ENCODE results near the gene PPT1. TPM values are rescaled to one million over a fixed set of nuclear protein-coding genes. Genes with fewer than 3 reads are reported as not detected.

Gene PPT1
- total and polyA plus RNA-seq, 2 of the 8 experiments (the other 6 are each of a cell fraction or from before 2014, with no cell fraction given) = 77.1 to 150 TPM

DNA sequence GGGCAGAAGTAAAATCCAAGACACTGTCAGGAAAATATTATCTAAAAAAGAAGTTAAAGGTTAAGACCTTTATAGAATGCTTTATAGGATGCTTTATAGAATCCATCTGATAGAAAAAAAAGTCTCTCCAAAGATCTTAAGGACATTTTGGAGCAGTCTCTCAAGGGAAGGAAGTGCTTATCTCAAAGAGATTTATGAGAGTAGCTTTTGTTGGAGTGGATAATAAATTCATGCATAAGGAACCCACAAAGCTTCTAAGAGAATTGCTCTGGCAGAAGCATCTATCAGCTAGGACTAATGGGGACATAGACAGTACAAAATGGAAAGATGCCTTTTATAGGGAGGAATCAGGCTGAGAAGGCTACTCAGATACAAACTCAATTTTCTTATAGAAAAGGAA, 69.4 kb downstream of the PPT1 start:
- no peak overlapping the region for H2BK120ac ChIP-seq (replicated peaks; ENCODE audit: low read depth, low read length)
- no peak overlapping the region for H3K4me2 ChIP-seq (ENCODE audit: insufficient read depth in 1 of 2, low read depth in 2 of 2, low read length in 2 of 2)
- H3K79me2 ChIP-seq (ENCODE audit: control insufficient read depth in 1 of 2, insufficient read depth in 2 of 2, low read length in 2 of 2) = no peaks in the 10 kb centered on the region
- H3K23ac ChIP-seq (ENCODE audit: insufficient read length) = no peak overlapping the region
- H2BK12ac ChIP-seq (ENCODE audit: low read depth, low read length) = no peak overlapping the region
- H3K79me1 ChIP-seq (ENCODE audit: low read depth, low read length) = no peaks in the 10 kb centered on the region
- ChIA-PET CTCF (ENCODE audit: partially characterized antibody) (interaction anchor here (0.6 to 9.1 kb wide), 3 partner anchors 9 to 106 kb away, joined by 3 to 134 read pairs (median 6); no protein-coding TSS in a partner anchor), POLR2A (ENCODE audit: partially characterized antibody) (interaction anchor here (1.5 kb wide), 1 partner anchor 13 kb away, joined by 6 read pairs; the partner anchor contains the start of gene CAP1)
- no peak overlapping the region for H2BK20ac ChIP-seq (ENCODE audit: low read length)
- DNase-seq (ENCODE audit: low read depth in 1 of 2, low spot score in 2 of 2) = no peak
- no peaks in the 10 kb centered on the region for H4K20me1 ChIP-seq (replicated peaks in 1 of 2; ENCODE audit: control insufficient read depth in 1 of 2, insufficient read depth in 2 of 2, low read length in 2 of 2)
- H2BK5ac ChIP-seq (ENCODE audit: low read depth, low read length) = no peak overlapping the region
- H2BK15ac ChIP-seq (ENCODE audit: low read length) = no peak overlapping the region
- H2AK5ac ChIP-seq (ENCODE audit: low read depth, low read length) = no peak overlapping the region
- H3K9ac ChIP-seq (replicated peaks in 1 of 4; ENCODE audit: extremely low read depth in 1 of 4, low read depth in 3 of 4, low read length in 3 of 4) = no peak overlapping the region
- H4K91ac ChIP-seq (replicated peaks; ENCODE audit: insufficient read length, low read length) = no peak overlapping the region
- H4K8ac ChIP-seq (ENCODE audit: extremely low read depth, insufficient read depth, low read length) = no peak overlapping the region
- H3K27me3 ChIP-seq (replicated peaks in 1 of 4; ENCODE audit: control insufficient read depth in 3 of 4, extremely low read depth in 1 of 4, insufficient read depth in 3 of 4, low read length in 3 of 4) = peaks cover 0 to 2% (median 0%) of the 10 kb centered on the region in 4 experiments; a peak in 1 of 7 replicates
- H3K4me1 ChIP-seq (replicated peaks in 1 of 4; ENCODE audit: control insufficient read depth in 3 of 4, insufficient read depth in 4 of 4, low read length in 3 of 4) = no peaks in the 10 kb centered on the region
- no peaks in the 10 kb centered on the region for H3K36me3 ChIP-seq (ENCODE audit: control insufficient read depth in 2 of 4, insufficient read depth in 4 of 4, low read length in 3 of 4)
- H4K5ac ChIP-seq (ENCODE audit: insufficient read length, low read depth, low read length) = no peak overlapping the region
- H3K27ac ChIP-seq (ENCODE audit: low read depth, low read length) = no peak overlapping the region
- H3K14ac ChIP-seq (ENCODE audit: insufficient read length) = no peak overlapping the region
- no peak for FAIRE-seq
- H3K9me3 ChIP-seq (ENCODE audit: insufficient read depth in 2 of 2, low read depth in 1 of 2, low read length in 1 of 2) = no peaks in the 10 kb centered on the region
- H3K4me3 ChIP-seq (ENCODE audit: extremely low read depth in 1 of 4, insufficient read depth in 2 of 4, low read depth in 3 of 4, low read length in 4 of 4) = no peak overlapping the region
- H3K23me2 ChIP-seq (ENCODE audit: low read depth, low read length) = 0 out of 2 replicates have a peak, but pooled peaks cover 2% of the 10 kb centered on the region
- H3K4ac ChIP-seq (replicated peaks; ENCODE audit: insufficient read length, low read depth, low read length) = no peak overlapping the region
- H3K56ac ChIP-seq (replicated peaks; ENCODE audit: insufficient read length, low read depth, low read length) = no peak overlapping the region
- no peak overlapping the region for H2AFZ ChIP-seq (ENCODE audit: low read length)
- no peak overlapping the region for H3K18ac ChIP-seq (ENCODE audit: extremely low read depth, low read length)
- no peak for TF ChIP-seq RBBP5 (IDR thresholded peaks at IDR 0.05; ENCODE audit: borderline replicate concordance, low read depth, low read length)
- TF ChIP-seq, protein P1, sequence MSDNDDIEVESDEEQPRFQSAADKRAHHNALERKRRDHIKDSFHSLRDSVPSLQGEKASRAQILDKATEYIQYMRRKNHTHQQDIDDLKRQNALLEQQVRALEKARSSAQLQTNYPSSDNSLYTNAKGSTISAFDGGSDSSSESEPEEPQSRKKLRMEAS (IDR thresholded peaks at IDR 0.05) = no peak
- TF ChIP-seq PHF8 (conservative IDR thresholded peaks at IDR 0.05; ENCODE audit: low read depth, low read length) = no peak
- TF ChIP-seq MAFK (IDR thresholded peaks at IDR 0.05; ENCODE audit: low read depth, low read length) = no peak
- TF ChIP-seq, protein P2, sequence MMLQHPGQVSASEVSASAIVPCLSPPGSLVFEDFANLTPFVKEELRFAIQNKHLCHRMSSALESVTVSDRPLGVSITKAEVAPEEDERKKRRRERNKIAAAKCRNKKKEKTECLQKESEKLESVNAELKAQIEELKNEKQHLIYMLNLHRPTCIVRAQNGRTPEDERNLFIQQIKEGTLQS (IDR thresholded peaks at IDR 0.05; ENCODE audit: insufficient read depth, low read depth, low read length) = no peak
- TF ChIP-seq POU5F1 (IDR thresholded peaks at IDR 0.05; ENCODE audit: low read depth, low read length) = no peak
- TF ChIP-seq RNF2 (IDR thresholded peaks at IDR 0.05; ENCODE audit: borderline replicate concordance, low read depth, low read length, missing control alignments, poor library complexity, severe bottlenecking) = no peak
- TF ChIP-seq CHD2 (IDR thresholded peaks at IDR 0.05; ENCODE audit: low read length) = no peak
- no peak for TF ChIP-seq JUN (IDR thresholded peaks at IDR 0.05; ENCODE audit: low read depth, low read length)
- no peak for TF ChIP-seq SP2 (IDR thresholded peaks at IDR 0.05; ENCODE audit: low read length)
- no peak for TF ChIP-seq POLR2AphosphoS5 (IDR thresholded peaks at IDR 0.05; ENCODE audit: low read depth, low read length)
- TF ChIP-seq, protein P3, sequence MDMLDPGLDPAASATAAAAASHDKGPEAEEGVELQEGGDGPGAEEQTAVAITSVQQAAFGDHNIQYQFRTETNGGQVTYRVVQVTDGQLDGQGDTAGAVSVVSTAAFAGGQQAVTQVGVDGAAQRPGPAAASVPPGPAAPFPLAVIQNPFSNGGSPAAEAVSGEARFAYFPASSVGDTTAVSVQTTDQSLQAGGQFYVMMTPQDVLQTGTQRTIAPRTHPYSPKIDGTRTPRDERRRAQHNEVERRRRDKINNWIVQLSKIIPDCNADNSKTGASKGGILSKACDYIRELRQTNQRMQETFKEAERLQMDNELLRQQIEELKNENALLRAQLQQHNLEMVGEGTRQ (IDR thresholded peaks at IDR 0.05; ENCODE audit: low read length) = no peak
- TF ChIP-seq SP1 (IDR thresholded peaks at IDR 0.05; ENCODE audit: low read depth, low read length) = no peak

All from H1 (cell line).